ENCODE measurements around the gene ZNF423.

DNA sequence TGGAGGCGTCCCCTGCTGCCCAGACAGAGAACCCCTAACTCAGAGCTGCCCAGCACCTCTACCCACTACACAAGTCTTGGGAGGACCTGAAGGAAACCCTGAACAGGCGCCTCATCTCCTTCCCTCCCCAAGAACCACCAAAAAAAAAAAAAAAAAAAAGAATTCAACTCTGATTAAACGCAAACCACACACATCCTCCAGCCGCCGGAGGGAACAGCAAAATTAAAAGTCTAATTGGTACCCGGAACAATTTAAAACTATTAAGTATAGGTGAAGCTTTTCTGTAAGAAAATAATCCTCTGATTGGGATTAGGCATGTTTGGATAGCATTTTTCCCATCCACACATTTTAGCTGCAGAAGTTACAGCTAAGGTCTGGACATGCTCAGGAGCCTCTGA, 202.7 kb downstream of the ZNF423 start:
- TF ChIP-seq, protein P1, sequence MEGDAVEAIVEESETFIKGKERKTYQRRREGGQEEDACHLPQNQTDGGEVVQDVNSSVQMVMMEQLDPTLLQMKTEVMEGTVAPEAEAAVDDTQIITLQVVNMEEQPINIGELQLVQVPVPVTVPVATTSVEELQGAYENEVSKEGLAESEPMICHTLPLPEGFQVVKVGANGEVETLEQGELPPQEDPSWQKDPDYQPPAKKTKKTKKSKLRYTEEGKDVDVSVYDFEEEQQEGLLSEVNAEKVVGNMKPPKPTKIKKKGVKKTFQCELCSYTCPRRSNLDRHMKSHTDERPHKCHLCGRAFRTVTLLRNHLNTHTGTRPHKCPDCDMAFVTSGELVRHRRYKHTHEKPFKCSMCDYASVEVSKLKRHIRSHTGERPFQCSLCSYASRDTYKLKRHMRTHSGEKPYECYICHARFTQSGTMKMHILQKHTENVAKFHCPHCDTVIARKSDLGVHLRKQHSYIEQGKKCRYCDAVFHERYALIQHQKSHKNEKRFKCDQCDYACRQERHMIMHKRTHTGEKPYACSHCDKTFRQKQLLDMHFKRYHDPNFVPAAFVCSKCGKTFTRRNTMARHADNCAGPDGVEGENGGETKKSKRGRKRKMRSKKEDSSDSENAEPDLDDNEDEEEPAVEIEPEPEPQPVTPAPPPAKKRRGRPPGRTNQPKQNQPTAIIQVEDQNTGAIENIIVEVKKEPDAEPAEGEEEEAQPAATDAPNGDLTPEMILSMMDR (IDR thresholded peaks at IDR 0.05; ENCODE audit: low read depth, low read length, poor library complexity, severe bottlenecking) = no peak
- no peak for TF ChIP-seq EZH2phosphoT487 (IDR thresholded peaks at IDR 0.05; ENCODE audit: borderline replicate concordance, low read length)

Measured in DOHH2 (cell line).